Neural cell (in vitro differentiated cells): ENCODE measurements around the gene CACNA1H. TPM values are rescaled to one million over a fixed set of nuclear protein-coding genes. Genes with fewer than 3 reads are reported as not detected.

ENCODE experiments used
- H2AFZ ChIP-seq: fragments of 200-600, 300-800 bp; sonication (generic), shearing (Covaris generic); 2 replicates; pipeline ENCODE4 v1.6.0; 2014; ENCODE audit warnings: low read depth, mild to moderate bottlenecking, antibody characterized with exemption, low read length, moderate library complexity
- H3F3A ChIP-seq: fragments of 200-600 bp; shearing (Covaris generic); 2 replicates; pipeline ENCODE4 v1.6.1; 2016; ENCODE audit warnings: mild to moderate bottlenecking, moderate library complexity, mixed read lengths, antibody characterized with exemption, low read length; ENCODE audit not compliant: insufficient read depth, poor library complexity, severe bottlenecking
- H3K27ac ChIP-seq: fragments of 200-600, 300-800 bp; sonication (generic), shearing (Covaris generic); 2 replicates; pipeline ENCODE4 v1.5.1; 2014; ENCODE audit warnings: mild to moderate bottlenecking, low read length, moderate library complexity
- H3K27me3 ChIP-seq: fragments of 300-800, 200-600 bp; sonication (generic), shearing (Covaris generic); 2 replicates; pipeline ENCODE4 v1.6.0; 2014; ENCODE audit warnings: mild to moderate bottlenecking, low read depth, low read length, moderate library complexity; ENCODE audit not compliant: insufficient read depth
- H3K36me3 ChIP-seq: fragments of 300-800, 200-600 bp; sonication (generic), shearing (Covaris generic); 2 replicates; pipeline ENCODE4 v1.5.1; 2014; ENCODE audit warnings: mild to moderate bottlenecking, antibody characterized with exemption, low read length, moderate library complexity; ENCODE audit not compliant: insufficient read depth
- H3K4me2 ChIP-seq: fragments of 300-800, 200-600 bp; sonication (generic), shearing (Covaris generic); 2 replicates; pipeline ENCODE4 v1.6.0; 2014; ENCODE audit warnings: mild to moderate bottlenecking, low read length
- H3K4me3 ChIP-seq: fragments of 300-800, 200-600 bp; sonication (generic), shearing (Covaris generic); 2 replicates; pipeline ENCODE4 v1.5.1; 2014; ENCODE audit warnings: mild to moderate bottlenecking, low read length, moderate library complexity
- H3K79me2 ChIP-seq: fragments of 200-600 bp; shearing (Covaris generic); replicated peaks from 2 replicates; pipeline ENCODE4 v1.6.0; 2014; ENCODE audit warnings: mild to moderate bottlenecking, low read length, moderate library complexity; ENCODE audit not compliant: insufficient read depth
- H3K9ac ChIP-seq: fragments of 300-800, 200-600 bp; sonication (generic), shearing (Covaris generic); 2 replicates; pipeline ENCODE4 v1.6.1; 2016; ENCODE audit warnings: mild to moderate bottlenecking, low read length, mixed read lengths
- H3K9me2 ChIP-seq: fragments of 200-600 bp; shearing (Covaris generic); 2 replicates; pipeline ENCODE4 v1.6.1; 2016; ENCODE audit warnings: mild to moderate bottlenecking, low read length, mixed read lengths; ENCODE audit not compliant: insufficient read depth
- H3K9me3 ChIP-seq: fragments of 200-600, 300-800 bp; sonication (generic), shearing (Covaris generic); 2 replicates; pipeline ENCODE4 v1.6.1; 2016; ENCODE audit warnings: mild to moderate bottlenecking, mixed run types, low read length, moderate library complexity, mixed read lengths
- H4K20me1 ChIP-seq: fragments of 200-600 bp; shearing (Covaris generic); 2 replicates; pipeline ENCODE4 v1.6.1; 2016; ENCODE audit warnings: mild to moderate bottlenecking, mixed run types; ENCODE audit not compliant: insufficient read depth
- EP300 ChIP-seq: fragments of 450-650 bp; conservative IDR thresholded peaks from 2 replicates; pipeline ENCODE4 v1.6.1; 2014; ENCODE audit warnings: antibody characterized with exemption, mild to moderate bottlenecking, moderate library complexity; ENCODE audit not compliant: poor library complexity, severe bottlenecking
- EZH2 ChIP-seq: fragments of 200-600, 300-800 bp; shearing (Covaris generic), sonication (generic); IDR thresholded peaks from 2 replicates; pipeline ENCODE4 v1.6.1; 2014; ENCODE audit warnings: antibody characterized with exemption, low read length, borderline replicate concordance, mild to moderate bottlenecking; ENCODE audit not compliant: insufficient read depth, poor library complexity, severe bottlenecking
- MXI1 ChIP-seq: fragments of 450-650 bp; conservative IDR thresholded peaks from 2 replicates; pipeline ENCODE4 v1.6.1; 2014; ENCODE audit warnings: antibody characterized with exemption, mild to moderate bottlenecking; ENCODE audit not compliant: poor library complexity, severe bottlenecking
- POLR2AphosphoS5 ChIP-seq: IDR thresholded peaks from 2 replicates; pipeline ENCODE4 v1.6.1; 2012
- RAD21 ChIP-seq: fragments of 450-650 bp; conservative IDR thresholded peaks from 2 replicates; pipeline ENCODE4 v1.6.1; 2014; ENCODE audit warnings: antibody characterized with exemption, mild to moderate bottlenecking, moderate library complexity
- REST ChIP-seq: IDR thresholded peaks from 2 replicates; pipeline ENCODE4 v1.6.1; 2012; ENCODE audit warnings: borderline replicate concordance
- SMC3 ChIP-seq: fragments of 450-650 bp; conservative IDR thresholded peaks from 2 replicates; pipeline ENCODE4 v1.6.1; 2014; ENCODE audit warnings: antibody characterized with exemption, mild to moderate bottlenecking, moderate library complexity; ENCODE audit not compliant: poor library complexity
- TAF1 ChIP-seq: IDR thresholded peaks from 2 replicates; pipeline ENCODE4 v1.6.1; 2012; ENCODE audit warnings: low read depth
- polyA plus RNA-seq: library from polyadenylated mRNA; depleted of rRNA; stranded (reverse); fragments of >200 nt; gene quantifications from 2 replicates; pipeline ENCODE4 v1.2.3, GENCODE V29; 2014
- TF ChIP-seq, protein P1 (sequence below): fragments of 450-650 bp; IDR thresholded peaks from 2 replicates; pipeline ENCODE4 v1.5.1; 2014; ENCODE audit warnings: antibody characterized with exemption, mild to moderate bottlenecking, moderate library complexity; ENCODE audit not compliant: poor library complexity, severe bottlenecking

CACNA1H gene
- polyA plus RNA-seq, 1 donor from 2014 or later: 27.7 TPM

GRCh38 chr16:1157639-1158455, 4.9 kb downstream of the CACNA1H start:
- no peak for TF ChIP-seq RAD21
- TF ChIP-seq, protein P1, sequence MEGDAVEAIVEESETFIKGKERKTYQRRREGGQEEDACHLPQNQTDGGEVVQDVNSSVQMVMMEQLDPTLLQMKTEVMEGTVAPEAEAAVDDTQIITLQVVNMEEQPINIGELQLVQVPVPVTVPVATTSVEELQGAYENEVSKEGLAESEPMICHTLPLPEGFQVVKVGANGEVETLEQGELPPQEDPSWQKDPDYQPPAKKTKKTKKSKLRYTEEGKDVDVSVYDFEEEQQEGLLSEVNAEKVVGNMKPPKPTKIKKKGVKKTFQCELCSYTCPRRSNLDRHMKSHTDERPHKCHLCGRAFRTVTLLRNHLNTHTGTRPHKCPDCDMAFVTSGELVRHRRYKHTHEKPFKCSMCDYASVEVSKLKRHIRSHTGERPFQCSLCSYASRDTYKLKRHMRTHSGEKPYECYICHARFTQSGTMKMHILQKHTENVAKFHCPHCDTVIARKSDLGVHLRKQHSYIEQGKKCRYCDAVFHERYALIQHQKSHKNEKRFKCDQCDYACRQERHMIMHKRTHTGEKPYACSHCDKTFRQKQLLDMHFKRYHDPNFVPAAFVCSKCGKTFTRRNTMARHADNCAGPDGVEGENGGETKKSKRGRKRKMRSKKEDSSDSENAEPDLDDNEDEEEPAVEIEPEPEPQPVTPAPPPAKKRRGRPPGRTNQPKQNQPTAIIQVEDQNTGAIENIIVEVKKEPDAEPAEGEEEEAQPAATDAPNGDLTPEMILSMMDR: no peak
- TF ChIP-seq MXI1: no peak
- no peak for TF ChIP-seq EZH2
- no peak for TF ChIP-seq TAF1
- TF ChIP-seq SMC3: no peak
- no peak for TF ChIP-seq POLR2AphosphoS5
- no peak for TF ChIP-seq REST
- TF ChIP-seq EP300: no peak
- Histone ChIP-seq H3K27me3 (no peaks in the 10 kb centered on the region), H3K79me2 (peaks cover 12% of the 10 kb centered on the region), H3K9ac (no peak overlapping the region), H3K27ac (no peak overlapping the region), H3K36me3 (no peaks in the 10 kb centered on the region), H2AFZ (no peak overlapping the region), H3K4me3 (no peak overlapping the region), H3F3A (no peaks in the 10 kb centered on the region), H4K20me1 (no peaks in the 10 kb centered on the region), H3K9me2 (no peaks in the 10 kb centered on the region), H3K9me3 (no peaks in the 10 kb centered on the region), H3K4me2 (no peak overlapping the region)

DNA sequence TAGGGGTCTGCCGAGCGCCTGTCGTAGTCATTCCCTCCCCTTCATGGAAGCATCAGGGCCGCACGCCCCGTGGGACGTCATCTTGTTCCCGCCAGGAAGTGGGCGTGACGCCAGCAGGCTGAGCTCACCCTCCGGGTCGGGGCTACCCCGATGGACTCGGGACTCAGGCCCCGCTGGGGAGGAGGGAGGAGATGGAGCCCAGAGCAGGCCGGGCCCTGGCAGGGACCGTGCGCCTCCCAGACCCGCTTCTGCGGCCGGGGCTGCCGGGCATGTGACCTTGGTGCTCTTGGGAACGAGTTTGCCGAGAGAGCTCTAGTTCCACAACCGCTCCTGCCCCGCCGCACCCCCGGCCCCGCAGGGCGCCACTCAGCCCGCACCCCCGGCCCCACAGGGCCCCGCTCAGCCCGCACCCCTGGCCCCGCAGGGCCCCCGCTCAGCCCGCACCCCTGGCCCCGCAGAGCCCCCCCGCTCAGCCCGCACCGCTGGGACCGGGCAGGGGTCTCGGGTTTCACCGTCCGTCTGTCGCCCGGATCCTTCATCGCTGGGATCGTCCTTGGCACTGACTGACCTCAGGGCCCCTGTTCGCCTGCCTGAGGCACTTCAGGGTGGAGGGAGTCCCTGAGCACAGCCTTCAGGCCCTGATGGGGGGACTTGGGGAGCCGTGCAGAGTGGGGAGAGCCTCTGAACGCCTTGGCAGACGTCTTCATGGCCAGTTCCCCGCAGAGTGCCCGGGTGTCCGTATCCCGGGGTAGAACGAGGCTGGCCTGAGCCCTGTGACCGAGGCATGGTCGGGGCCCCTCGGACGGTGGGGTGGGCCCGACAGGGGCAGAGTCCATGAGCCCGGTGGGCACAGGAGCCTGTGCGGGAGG, 5.8 kb downstream of the CACNA1H start:
- Histone ChIP-seq H3K4me2 (no peak overlapping the region), H3K4me3 (no peak overlapping the region), H3K36me3 (no peaks in the 10 kb centered on the region), H3K9me2 (no peaks in the 10 kb centered on the region), H2AFZ (no peak overlapping the region), H3F3A (no peaks in the 10 kb centered on the region), H3K9me3 (no peaks in the 10 kb centered on the region), H3K79me2 (peaks cover 12% of the 10 kb centered on the region), H3K27ac (no peak overlapping the region), H4K20me1 (no peaks in the 10 kb centered on the region), H3K9ac (no peak overlapping the region), H3K27me3 (no peaks in the 10 kb centered on the region)
- TF ChIP-seq EZH2 (no peak), MXI1 (no peak), REST (no peak), EP300 (no peak), SMC3 (no peak), RAD21 (no peak), POLR2AphosphoS5 (no peak), TAF1 (no peak)
- TF ChIP-seq, protein P1: no peak
